HG03066 (cell line): ENCODE data around the gene SYTL1.
"Not testable (repeated sequence)": the region's sequence is repeated elsewhere in the genome, so short reads cannot be mapped to it uniquely, and the experiment has no call there.

Experiments used
- ATAC-seq: cut with Tn5 transposase; IDR thresholded peaks from one replicate; pipeline ENCODE4 v1.9.1; 2021; ENCODE audit warnings: low read depth; ENCODE audit not compliant: unreplicated experiment

SYTL1 gene

DNA sequence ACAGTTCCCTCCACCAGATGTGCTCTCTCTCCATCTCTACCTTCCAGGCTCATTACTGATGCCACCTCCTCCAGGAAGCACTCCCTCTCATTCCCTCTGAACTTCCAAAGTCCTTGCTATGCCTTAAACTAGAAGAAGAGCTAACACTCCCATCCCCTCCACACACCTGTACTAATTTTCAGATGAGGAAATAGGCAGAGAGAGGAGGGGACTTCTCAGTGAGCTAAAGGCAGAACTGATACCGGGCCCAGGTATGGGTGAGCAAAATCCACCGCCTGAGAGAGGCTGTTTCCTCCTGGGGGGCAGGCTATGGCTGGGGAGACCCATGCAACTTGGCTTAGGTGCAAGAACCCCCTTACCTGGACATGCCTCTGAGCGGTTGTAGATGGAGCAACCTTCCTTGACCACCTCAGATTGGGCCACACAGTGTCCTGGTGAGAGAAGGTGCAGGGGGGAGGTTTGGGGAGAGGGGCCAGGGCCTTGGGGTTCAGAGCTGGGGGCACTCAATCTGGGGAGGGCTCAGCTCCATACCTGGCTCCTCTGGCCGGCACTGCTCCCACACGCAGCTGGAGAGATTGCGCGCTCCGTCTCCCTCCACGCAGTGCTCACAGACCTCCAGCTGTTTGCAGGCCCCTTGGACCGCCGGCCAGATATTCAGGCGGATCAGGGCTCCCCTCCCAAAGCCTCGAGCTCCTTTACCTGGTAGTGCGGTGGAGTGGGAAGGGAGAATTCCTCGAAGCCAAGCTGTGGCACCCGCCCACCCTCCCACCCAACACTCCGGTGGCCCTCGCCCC is 40.3 kb downstream of the SYTL1 start:
- no peak for ATAC-seq

DNA sequence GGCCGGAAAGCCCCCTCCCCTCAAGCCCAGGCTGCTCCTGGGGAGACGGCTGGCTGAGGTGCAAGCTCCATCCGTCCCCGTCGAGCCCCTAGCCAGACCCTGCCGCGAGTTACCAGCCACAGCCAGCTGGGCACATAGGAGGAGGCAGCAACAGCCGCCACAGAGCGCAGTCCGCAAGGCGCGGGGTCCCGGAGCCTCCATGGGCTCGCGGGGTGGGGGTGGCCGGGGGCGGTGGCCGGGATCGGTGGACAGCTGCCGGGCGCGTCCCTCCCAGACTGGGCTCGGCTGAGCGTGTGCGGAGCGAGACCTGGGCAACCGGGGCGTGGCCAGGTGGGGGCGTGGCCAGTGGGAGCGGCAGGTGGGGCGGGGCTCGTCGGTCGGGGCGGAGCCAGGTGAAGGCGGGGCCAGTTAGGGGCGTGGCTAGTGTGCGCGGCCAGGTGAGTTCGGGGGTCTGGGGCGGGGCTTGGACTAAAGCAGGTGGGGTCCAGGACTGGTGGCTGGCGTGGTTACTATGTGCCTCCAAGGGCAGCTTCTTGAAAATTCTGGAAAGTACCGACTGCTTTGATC is 41.3 kb downstream of the SYTL1 start, which contains the start of gene CD164L2:
TSS of gene CD164L2 (minus strand) at position 295 of the 567 bp plus-strand sequence. CDS start at position 201, 94 bp downstream.
- no peak for ATAC-seq

DNA sequence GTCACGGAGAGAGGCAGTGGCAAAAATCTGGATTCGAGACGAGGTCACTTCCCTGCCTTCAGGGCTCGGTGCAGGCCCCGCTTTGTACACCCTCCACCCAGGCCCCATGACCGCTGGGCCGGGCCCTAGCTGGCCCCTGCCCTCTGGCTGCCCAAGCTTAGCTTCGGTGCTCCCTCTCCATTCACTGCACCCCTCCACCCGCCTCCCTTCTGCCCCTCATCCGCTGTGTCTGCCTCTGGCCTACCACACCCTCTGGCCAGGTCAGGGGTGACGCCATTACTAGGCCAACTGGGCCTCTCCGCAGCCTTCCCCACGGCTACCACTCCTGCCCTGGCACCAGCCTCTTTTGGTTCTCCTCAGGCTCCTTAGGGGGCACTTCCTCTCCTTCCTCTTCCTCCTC is 41.8 kb downstream of the SYTL1 start:
- no peak for ATAC-seq

DNA sequence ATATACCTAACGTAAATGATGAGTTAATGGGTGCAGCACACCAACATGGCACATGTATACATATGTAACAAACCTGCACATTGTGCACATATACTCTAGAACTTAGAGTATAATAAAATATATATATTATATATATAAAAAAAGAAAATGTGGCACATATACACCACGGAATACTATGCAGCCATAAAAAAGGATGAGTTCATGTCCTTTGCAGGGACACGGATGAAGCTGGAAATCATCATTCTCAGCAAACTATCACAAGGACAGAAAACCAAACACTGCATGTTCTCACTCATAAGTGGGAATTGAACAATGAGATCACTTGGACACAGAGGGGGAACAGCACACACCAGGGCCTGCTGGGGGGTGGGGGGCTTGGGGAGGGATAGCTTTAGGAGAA is 43.0 kb downstream of the SYTL1 start:
- not testable (repeated sequence) for ATAC-seq

DNA sequence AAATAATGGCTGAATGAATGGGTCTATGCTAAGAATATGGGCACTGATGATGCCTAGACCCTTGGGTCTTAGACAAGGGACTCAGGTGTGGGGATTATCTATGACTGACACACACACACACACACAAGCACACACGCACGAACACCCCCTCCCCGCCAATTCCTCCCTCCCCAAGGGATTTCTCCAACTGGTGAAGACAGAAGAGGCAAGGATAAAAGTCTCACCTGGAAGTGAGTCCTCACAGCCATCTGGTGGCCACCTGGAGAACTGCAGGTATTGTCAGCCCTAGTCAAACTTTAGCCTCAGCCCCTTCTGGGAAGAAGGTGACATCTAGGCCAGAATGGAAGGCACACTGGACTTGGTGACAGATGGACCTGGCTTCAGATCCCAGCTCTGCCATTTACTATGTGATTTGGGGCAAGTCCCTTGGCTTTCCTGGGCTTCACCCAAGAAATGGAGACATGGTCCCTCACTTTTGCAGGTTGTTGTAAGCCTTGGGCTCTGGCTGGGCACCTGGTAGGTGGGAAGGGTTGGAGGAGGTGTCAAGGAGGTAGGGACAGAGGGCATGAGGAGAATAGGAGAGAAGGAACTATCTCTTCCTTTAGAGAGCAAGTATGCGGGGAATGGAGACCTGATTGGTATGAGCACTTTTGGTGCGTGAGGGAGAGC is 46.6 kb downstream of the SYTL1 start:
- no peak for ATAC-seq

DNA sequence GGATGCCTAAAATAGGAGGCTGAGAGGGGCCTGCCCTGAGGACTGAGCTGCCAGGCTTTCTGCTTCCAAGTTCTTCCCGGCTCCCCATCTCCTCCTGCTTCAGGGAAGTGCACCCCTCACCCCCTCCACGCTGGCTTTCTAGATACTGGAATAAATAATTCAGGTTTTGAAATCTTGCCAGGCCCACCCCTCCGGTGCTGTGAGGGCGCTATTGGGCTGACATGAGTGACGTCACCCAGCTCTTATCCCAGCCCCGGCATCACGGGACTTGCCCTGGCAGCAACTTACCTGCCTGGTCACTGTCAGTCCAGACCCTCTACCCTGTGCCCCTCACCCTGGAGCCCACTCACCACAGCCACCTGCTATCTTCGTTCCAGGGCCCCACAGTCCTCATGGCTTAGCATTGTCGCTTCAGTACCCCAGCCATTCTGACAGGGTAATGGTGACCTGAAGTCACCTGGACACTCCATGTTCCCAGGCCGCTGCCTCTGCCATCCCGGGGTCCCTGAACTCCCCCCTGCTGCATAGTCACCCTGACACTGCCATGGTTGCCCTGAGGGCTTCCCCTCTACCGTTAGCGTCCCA is 49.8 kb downstream of the SYTL1 start:
- no peak for ATAC-seq

DNA sequence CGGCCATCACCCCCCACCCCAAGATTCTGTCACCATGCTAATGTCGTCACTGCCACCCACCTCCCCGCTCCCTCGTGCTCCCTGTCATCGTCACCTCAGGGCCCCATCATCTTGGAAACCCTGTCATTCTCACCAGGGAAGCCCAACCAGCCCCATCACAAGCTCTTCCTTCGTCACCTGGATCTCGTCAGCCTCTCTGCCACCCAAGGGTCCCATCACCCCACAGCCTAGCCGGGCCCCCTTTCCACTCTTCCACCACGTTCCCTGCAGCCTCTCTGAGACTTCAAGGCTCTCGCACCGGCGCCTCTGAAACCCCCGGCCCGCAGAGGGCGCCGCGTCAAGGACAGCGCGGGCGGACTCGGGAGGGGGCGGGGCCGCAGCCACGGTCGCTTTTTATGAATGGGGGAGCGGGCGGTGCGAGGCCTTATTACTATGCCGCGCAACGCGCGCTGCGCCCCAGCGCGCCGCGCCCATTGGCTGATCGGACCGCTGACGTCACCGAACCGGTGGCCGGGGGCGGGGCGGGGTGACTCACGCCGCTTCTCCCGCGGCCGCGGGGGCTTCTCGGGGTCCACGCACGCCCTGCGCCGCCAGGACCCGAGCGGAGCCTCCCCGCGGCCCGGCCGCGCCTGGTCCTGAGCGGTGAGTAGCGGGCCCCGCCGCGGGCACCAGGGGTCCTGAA is 50.4 kb downstream of the SYTL1 start, which contains the start of gene GPR3:
TSS of gene GPR3 (plus strand) at position 527 of the 682 bp plus-strand sequence. CDS start 1,177 bp downstream, outside the sequence.
- peak; percentile 73 for ATAC-seq

DNA sequence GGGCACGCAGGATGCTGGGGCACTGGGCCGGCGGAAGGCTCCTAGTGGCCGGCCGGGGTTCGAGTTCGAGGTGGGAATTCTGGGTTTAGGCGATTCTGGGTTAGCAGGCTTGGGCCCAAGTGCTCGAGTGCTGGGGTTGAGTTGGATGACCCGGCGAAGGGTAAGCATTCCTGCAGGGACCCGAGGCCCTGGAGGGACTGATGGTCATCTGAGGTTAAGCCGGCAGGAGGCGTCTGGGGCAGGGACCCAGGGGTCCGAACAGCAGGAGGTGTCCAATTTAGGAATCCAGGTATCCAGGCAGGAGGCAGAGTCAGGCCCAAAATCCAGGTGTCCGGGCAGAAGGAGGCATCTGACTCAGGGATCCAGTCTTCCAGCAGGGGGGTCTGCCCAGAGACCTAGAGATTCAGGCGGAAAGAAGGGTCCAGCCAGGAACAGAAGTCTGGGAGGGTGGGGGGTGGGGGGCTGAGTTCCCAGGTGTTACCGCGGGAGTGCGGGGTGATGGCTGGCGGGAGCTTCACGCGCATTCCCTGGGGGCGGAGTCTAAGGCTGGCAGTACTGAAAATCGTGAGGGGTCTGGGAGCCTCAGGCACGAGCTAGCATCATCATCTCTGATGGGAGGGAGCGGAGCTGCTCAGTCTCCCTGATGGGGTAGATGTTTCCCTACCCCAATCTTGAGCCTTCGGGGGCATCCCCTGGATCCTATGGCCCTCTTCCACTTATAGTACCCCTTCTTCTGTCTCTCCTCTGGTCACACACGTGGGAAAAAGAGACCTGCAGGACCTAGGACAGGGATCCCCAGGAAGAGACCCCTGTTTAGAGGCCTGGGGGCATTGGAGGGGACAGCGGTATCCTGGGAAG is 51.2 kb downstream of the SYTL1 start:
- ATAC-seq: peak; percentile 20

DNA sequence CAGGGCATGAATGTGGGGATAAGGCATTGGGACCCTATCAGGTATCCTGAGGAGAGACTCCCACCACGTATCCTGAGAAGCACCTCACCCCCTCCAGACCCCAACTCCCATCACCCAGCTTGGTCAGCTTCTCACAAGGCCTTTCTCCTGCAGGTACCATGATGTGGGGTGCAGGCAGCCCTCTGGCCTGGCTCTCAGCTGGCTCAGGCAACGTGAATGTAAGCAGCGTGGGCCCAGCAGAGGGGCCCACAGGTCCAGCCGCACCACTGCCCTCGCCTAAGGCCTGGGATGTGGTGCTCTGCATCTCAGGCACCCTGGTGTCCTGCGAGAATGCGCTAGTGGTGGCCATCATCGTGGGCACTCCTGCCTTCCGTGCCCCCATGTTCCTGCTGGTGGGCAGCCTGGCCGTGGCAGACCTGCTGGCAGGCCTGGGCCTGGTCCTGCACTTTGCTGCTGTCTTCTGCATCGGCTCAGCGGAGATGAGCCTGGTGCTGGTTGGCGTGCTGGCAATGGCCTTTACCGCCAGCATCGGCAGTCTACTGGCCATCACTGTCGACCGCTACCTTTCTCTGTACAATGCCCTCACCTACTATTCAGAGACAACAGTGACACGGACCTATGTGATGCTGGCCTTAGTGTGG is 51.9 kb downstream of the SYTL1 start:
- ATAC-seq: no peak

DNA sequence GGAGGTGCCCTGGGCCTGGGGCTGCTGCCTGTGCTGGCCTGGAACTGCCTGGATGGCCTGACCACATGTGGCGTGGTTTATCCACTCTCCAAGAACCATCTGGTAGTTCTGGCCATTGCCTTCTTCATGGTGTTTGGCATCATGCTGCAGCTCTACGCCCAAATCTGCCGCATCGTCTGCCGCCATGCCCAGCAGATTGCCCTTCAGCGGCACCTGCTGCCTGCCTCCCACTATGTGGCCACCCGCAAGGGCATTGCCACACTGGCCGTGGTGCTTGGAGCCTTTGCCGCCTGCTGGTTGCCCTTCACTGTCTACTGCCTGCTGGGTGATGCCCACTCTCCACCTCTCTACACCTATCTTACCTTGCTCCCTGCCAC is 52.4 kb downstream of the SYTL1 start:
- ATAC-seq: no peak

DNA sequence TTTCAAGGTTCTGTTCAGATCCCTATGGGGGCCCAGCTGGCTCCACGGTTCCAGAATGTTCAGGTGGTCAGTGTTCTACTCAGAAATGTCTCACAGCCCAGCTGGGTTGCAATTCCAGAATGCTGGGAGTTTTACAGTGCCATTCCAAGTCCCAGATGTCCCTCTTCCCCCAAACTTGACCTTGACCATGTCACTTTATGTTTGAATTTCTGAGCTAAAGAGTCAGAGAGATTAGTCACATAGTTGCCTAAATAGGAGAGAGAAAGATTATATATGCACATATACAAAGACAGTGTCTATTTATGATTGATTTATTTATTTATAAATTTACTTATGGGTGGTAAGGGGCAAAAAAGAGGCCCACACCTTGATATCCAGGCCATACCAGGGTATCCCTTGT is 53.1 kb downstream of the SYTL1 start:
- no peak for ATAC-seq

DNA sequence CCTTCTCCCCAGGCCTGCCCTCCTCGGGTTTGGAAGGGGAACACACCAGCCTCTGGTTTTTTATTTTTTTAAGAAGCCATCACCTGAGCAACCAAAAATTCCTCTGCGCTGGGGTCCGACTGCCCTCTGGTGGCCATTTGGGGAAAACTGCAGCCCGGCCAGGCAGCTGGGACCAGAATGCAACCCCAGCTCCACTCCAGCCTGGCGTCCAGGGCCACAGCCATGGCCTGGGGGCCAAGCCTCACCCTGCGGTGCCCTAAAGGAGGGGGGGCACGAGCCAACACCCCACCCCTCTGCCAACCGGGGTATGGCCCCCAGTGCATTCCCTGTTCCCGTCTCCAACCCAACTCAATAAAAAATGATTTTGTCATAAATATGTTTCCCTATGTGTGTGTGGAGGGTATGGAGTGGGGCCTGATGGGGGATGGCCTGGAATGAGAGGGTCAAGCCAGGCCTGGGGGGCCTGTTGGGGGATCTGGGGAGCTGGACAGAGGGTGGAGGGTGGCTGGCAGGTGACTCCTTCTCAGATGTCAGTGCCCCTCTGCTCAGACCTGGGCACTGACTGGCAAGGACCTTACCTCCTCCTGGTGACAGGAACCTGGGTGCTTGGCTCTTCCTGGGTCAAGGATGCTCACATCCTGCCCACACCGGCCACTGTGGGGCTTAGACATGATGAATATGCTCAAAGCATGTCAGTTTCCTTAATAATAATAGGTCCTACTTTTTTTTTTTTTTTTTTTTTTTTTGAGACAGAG is 53.8 kb downstream of the SYTL1 start:
- no peak for ATAC-seq

DNA sequence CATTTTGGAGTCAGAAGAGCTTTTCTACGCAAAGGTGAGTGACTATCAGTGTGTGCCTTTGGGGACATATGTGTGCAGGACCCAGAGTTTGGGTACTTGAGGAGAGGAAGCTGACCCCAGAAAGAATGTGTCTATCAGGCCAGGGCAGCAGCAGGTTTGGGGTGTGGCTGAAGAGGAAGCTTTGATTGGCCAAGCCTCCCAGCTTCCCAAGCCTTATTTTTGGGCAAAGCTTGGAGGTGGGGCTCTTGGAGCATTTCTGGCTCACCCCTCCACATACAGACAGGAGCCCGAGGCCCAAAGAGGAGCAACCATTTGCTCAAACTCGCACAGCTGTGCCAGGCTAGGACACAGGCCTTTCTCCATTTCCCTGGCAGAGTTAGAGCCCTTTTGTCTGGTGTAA is 55.3 kb downstream of the SYTL1 start:
- ATAC-seq: no peak

DNA sequence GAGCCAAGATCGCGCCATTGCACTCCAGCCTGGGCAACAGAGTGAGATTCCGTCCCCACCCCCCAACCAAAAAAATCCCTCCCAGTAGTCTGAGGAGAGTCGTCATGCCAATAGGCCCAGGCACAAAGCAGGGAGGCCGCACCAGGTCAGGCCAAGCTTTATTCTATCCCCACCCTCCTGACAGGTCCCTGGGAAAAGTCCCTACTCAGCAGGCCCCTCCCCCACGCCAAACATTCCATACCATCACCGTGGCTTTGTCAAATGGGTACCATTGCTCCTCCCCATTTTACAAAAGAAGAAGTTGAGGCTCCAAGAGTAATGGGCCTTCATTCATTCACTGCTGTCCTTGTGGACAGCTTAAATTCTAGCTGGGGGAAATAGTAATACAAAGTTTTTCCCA is 55.9 kb downstream of the SYTL1 start:
- no peak for ATAC-seq

DNA sequence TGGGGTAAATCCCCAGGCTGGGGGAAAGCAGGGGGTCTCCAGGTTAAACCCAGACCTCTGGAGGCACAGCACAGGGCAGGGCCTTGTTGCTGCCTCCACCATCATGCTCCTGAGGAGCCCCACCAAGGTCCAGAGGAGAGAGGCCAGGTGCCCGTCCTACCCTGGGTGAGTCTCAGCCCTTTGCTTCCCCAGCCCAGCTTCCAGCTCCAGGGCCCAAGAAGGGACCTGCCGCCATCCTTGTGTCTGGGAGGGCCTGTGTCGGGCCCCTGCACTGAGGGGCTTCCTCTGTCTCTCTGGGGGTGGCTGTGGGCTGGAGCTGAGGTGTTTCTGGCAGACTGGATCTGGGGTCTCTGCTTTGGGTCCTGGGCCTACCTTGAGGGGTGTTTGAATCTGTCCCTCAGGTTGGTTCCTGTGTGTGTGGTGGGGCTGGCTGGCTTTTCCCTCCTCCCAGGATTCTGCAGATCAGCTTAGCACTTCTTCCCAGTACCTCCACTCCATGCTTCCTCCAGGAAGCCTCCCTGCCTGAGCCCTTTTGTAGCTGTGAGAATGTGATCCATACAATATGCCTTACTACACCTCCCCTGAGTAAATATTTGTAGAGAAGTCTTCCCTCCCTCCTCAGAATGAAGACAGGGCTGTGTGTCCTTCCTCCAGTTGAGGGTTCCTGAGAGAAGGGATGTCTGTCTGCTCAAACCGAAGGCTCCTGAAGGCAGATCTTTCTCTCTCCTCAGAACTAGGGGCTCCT is 56.8 kb downstream of the SYTL1 start:
- ATAC-seq: no peak

DNA sequence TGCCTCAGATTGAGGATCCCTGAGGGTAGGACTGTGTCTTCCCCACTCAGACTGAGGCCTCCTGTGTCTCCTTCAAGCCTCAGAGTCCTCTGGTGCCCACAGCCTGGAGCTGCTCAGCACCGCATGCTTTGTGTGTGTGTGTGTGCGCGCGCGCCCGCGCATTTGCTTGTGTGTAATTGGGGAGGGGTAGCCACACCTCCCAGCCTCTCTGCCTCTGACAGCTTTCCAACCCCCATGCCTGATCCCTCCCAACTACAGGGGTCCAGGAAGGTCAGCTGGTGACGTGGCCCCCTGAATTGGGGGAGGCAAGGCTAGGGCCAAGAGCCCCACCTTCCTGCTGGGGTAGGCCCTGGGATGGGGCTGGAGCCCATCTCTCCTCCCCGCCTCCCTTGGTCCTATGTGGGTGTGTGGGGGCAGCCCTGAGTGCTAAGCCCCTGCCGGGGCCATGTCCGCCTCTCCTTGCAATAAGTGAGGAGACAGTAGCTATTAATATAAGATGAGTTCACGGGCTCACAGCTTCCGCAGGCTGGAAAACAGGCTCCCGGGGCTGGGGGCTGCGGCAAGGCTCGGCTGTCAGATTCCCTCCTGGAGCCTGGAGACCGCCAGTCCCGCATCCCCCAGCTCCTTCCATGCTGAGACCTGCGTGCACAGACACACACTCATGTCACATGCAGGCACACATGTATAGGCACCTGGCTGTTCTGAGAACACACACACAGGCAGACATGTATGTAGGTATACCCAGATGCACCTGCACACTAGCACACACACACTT is 57.6 kb downstream of the SYTL1 start:
- no peak for ATAC-seq
